Esophagus muscularis mucosa (tissue), 3 donors: ENCODE data around the gene DNAJA4.

Experiments
- POLR2A ChIP-seq: fragments of 450-650 bp; IDR thresholded peaks from one replicate; pipeline ENCODE4 v1.6.1; 2017; ENCODE audit warnings: antibody characterized with exemption, moderate library complexity, mild to moderate bottlenecking, low read depth
- POLR2AphosphoS5 ChIP-seq, 2 donors: sonication (generic); formaldehyde crosslinking; IDR thresholded peaks; one replicate each; pipeline ENCODE4 v1.6.1; 2017; ENCODE audit warnings: antibody characterized with exemption in 2 of 2
- TF ChIP-seq, protein P1 (sequence below), 3 experiments: fragments of 200-600 bp in 2 of 3; fragments of 450-650 bp in 1 of 3; sonication (generic) in 2 of 3; IDR thresholded peaks; one replicate each; pipeline ENCODE4 v1.5.1; 2017 to 2019; ENCODE audit warnings: antibody characterized with exemption in 3 of 3, mild to moderate bottlenecking in 2 of 3, moderate library complexity in 1 of 3

DNA sequence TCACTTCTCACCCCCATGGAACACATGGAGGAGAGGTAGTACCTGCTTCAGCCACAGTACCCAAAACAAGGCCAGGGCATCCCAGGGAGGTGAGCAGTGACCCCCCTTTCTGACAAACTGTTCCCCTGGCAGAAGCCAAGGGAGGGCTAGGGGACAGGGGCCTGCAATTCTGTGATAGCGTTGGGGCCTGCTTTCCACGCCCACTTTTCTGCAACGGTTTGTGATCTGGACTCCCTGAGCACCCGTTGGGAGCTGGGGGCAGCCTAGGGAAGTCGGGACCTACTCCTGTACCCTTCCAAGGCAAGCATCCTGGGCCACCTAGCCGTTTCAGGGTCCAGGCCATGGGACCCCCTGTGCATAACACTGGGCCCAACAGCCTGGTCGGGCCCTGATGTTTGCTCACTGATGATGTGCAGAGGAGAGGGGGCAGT lies 996 bp upstream of the DNAJA4 start:
- TF ChIP-seq, protein P1, sequence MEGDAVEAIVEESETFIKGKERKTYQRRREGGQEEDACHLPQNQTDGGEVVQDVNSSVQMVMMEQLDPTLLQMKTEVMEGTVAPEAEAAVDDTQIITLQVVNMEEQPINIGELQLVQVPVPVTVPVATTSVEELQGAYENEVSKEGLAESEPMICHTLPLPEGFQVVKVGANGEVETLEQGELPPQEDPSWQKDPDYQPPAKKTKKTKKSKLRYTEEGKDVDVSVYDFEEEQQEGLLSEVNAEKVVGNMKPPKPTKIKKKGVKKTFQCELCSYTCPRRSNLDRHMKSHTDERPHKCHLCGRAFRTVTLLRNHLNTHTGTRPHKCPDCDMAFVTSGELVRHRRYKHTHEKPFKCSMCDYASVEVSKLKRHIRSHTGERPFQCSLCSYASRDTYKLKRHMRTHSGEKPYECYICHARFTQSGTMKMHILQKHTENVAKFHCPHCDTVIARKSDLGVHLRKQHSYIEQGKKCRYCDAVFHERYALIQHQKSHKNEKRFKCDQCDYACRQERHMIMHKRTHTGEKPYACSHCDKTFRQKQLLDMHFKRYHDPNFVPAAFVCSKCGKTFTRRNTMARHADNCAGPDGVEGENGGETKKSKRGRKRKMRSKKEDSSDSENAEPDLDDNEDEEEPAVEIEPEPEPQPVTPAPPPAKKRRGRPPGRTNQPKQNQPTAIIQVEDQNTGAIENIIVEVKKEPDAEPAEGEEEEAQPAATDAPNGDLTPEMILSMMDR (IDR thresholded peaks at IDR 0.05), result no peak
- TF ChIP-seq POLR2A, result no peak
- no peak for TF ChIP-seq POLR2AphosphoS5 (IDR thresholded peaks at IDR 0.05)
